Stimulated activated CD4-positive, alpha-beta T cell treated with anti-CD3 and anti-CD28 coated beads, Interleukin-4, amount 100 ng/mL, for 48 hours (primary cell): ENCODE measurements around the gene AKAP13.
"Not testable (repeated sequence)": the region's sequence is repeated elsewhere in the genome, so short reads cannot be mapped to it uniquely, and the experiment has no call there.

ENCODE experiments used
- DNase-seq, 2 donors: peaks; one replicate each; pipeline ENCODE4 v3.0.0-alpha.2; 2020; ENCODE audit warnings: low read depth in 2 of 2

AKAP13 gene

GRCh38 chr15:85441854-85442253, 61.5 kb downstream of the AKAP13 start:
- DNase-seq, result not testable (repeated sequence)

GRCh38 chr15:85443046-85443445, 62.6 kb downstream of the AKAP13 start:
- no peak for DNase-seq

- DNase-seq, result no peak
These were observed 63.2 kb downstream of the AKAP13 start for GRCh38 chr15:85443593-85444087.

- DNase-seq, result no peak
These were observed 63.8 kb downstream of the AKAP13 start for GRCh38 chr15:85444122-85444745.

GRCh38 chr15:85445361-85445760, 65.0 kb downstream of the AKAP13 start:
- no peak for DNase-seq

GRCh38 chr15:85451099-85451700, 70.8 kb downstream of the AKAP13 start:
- no peak for DNase-seq

- no peak for DNase-seq
These were observed 72.0 kb downstream of the AKAP13 start for GRCh38 chr15:85452436-85452835.

- no peak for DNase-seq
These were observed 72.9 kb downstream of the AKAP13 start for GRCh38 chr15:85453144-85453872.

- no peak for DNase-seq
These were observed 74.0 kb downstream of the AKAP13 start for GRCh38 chr15:85454403-85454802.

- DNase-seq, result no peak
These were observed 75.5 kb downstream of the AKAP13 start for GRCh38 chr15:85455891-85456290.

GRCh38 chr15:85456798-85457197, 76.4 kb downstream of the AKAP13 start:
- no peak for DNase-seq

- DNase-seq, result no peak
These were observed 77.1 kb downstream of the AKAP13 start for GRCh38 chr15:85457392-85457968.

GRCh38 chr15:85458764-85459163, 78.4 kb downstream of the AKAP13 start:
- no peak for DNase-seq

- DNase-seq, result no peak
These were observed 81.6 kb downstream of the AKAP13 start for GRCh38 chr15:85462029-85462428.

GRCh38 chr15:85463276-85463892, 83.0 kb downstream of the AKAP13 start:
- DNase-seq, result no peak

- no peak for DNase-seq
These were observed 83.6 kb downstream of the AKAP13 start for GRCh38 chr15:85463976-85464375.

GRCh38 chr15:85464471-85464870, 84.1 kb downstream of the AKAP13 start:
- no peak for DNase-seq

- DNase-seq, result no peak
These were observed 90.3 kb downstream of the AKAP13 start for GRCh38 chr15:85470563-85471271.

- no peak for DNase-seq
These were observed 91.9 kb downstream of the AKAP13 start for GRCh38 chr15:85472349-85472748.

GRCh38 chr15:85473455-85473854, 93.1 kb downstream of the AKAP13 start:
- DNase-seq, result no peak

GRCh38 chr15:85474700-85475316, 94.4 kb downstream of the AKAP13 start:
- DNase-seq, result no peak
